Right lobe of liver (tissue), 6 donors: ENCODE data around the gene CYP11A1. TPM values are rescaled to one million over a fixed set of nuclear protein-coding genes. Genes with fewer than 3 reads are reported as not detected.

Experiments
- ATAC-seq, 4 donors: fragments of 200-7000 bp; cut with Tn5 transposase; one replicate each; pipeline ENCODE4 v1.9.1; 2020; ENCODE audit warnings: mild to moderate bottlenecking in 4 of 4, moderate library complexity in 4 of 4
- DNase-seq, 3 donors: peaks; one replicate each; pipeline ENCODE4 v3.0.0-alpha.2; 2020
- H3K27ac ChIP-seq, 3 donors: fragments of 200-600 bp; one replicate each; pipeline ENCODE4 v1.8.0; 2022
- H3K27me3 ChIP-seq, 2 donors: fragments of 200-600 bp; one replicate each; pipeline ENCODE4 v1.8.0; 2022
- H3K36me3 ChIP-seq, 4 donors: fragments of 200-600 bp; sonication (generic) in 1 of 4; one replicate each; pipeline versions ENCODE4 v1.5.1 to v1.8.0; 2017 to 2022; ENCODE audit warnings: control low read depth in 1 of 4
- H3K4me1 ChIP-seq, 4 donors: fragments of 200-600 bp; sonication (generic) in 1 of 4; one replicate each; pipeline versions ENCODE4 v1.5.1 to v1.8.0; 2017 to 2022; ENCODE audit warnings: control low read depth in 1 of 4
- H3K4me3 ChIP-seq, 3 donors: fragments of 200-600 bp; one replicate each; pipeline ENCODE4 v1.8.0; 2022
- H3K9me3 ChIP-seq, 4 donors: fragments of 200-600 bp; sonication (generic) in 1 of 4; one replicate each; pipeline versions ENCODE4 v1.5.1 to v1.8.0; 2017 to 2022; ENCODE audit warnings: control low read depth in 1 of 4
- POLR2A ChIP-seq: fragments of 450-650 bp; IDR thresholded peaks from one replicate; pipeline ENCODE4 v1.6.1; 2017; ENCODE audit warnings: antibody characterized with exemption, mild to moderate bottlenecking
- WGBS: methylation state at CpG from one replicate; pipeline ENCODE4 v1.1.6; 2018; ENCODE audit warnings: low coverage, low lambda C conversion rate; ENCODE audit not compliant: insufficient coverage; ENCODE audit errors: missing lambda C conversion rate; 5-methylcytosine and 5-hydroxymethylcytosine counted together
- intact Hi-C, 2 donors: fragments of 100-400 bp; cut with DNase I; formaldehyde crosslinking; loops; one replicate each; pipeline versions ENCODE4 v1.11.2 to v1.14.1; 2022
- total RNA-seq, 6 experiments: library from RNA; depleted of rRNA in 2 of 6; stranded (reverse); fragments of >200 nt in 2 of 6; fragmentation: NEBNext Ultra II Directional in 3 of 6; extraction: Animal tissue kit (Norgen Biotek cat#: 25700) in 3 of 6; gene quantifications; one replicate each; pipeline versions ENCODE4 v1.1.0 to v1.2.4, GENCODE V29; 2016 to 2023
- TF ChIP-seq, protein P1 (sequence below), 4 donors: fragments of 200-600 bp in 3 of 4; fragments of 450-650 bp in 1 of 4; IDR thresholded peaks; one replicate each; pipeline versions ENCODE4 v1.5.1 to v1.8.0; 2016 to 2022; ENCODE audit warnings: antibody characterized with exemption in 4 of 4, mild to moderate bottlenecking in 2 of 4
- donor health status: DM: no; HTN: yes; CAD: no.
- donor health status: DM: no; HTN: no; CAD: no.
- donor health status: DM: no; HTN: no; CAD: no.
- donor health status: DM: no; HTN: yes; CAD: no.
- donor health status: DM: no; HTN: yes; CAD: no.

The CYP11A1 gene
- total RNA-seq, 6 experiments from 2014 or later = 2.5 to 6.4 (median 2.8) TPM

DNA sequence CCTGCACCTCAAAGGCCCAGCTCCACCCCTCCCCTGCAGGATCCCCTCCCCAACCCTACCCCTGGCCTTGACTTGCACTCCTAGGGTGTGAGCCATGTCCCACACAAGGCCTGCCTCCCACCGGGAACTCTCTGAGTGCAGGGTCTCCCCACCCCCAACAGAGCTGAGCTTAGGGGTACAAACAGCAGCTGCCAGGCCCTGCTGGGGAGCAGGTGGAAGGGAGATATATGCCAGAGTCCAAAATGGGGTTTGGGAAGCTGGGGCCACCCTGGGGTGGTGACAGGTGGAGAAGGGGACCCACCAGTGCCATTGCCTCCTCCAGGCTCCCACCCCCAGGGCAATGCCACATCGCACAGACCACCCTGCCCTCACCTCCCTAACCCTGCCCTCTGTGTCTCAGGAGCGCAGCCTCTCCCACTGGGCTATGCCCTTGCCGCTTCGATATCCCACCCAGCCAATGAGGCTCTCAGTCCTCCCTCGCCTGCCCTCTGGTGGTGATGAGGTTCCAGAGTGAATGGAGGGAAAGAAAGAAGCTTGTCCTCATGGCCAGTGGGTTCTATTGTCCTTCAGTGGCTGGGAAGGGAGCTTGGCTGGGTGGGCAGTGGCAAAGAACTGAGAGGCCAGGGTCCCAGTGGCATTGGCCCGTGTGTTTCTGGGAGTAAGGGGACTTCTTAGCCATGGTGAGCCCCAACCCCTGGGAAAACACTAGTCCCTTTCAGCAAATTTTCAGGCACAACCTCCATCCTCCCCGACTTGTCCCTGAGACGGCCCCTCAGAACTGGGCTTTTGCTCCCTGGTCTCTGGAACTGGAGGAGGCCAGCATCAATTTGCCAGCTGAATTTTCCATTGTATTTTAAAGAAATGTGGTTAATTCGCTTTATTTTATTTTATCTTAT is 46.8 kb downstream of the CYP11A1 start:
- WGBS = 64% methylated on average over 6 of the region's 10 CpGs
- intact Hi-C loops = loop anchor here in 1 of 2 donors (10.0 kb wide), 1 partner anchor 356 kb away; no protein-coding TSS in a partner anchor
- Histone ChIP-seq H3K27ac (no peak overlapping the region), H3K9me3 (no peaks in the 10 kb centered on the region), H3K36me3 (no peaks in the 10 kb centered on the region), H3K27me3 (no peaks in the 10 kb centered on the region), H3K4me3 (no peak overlapping the region), H3K4me1 (no peaks in the 10 kb centered on the region)
- DNase-seq (peak in 1 of 3 donors; percentile 45), ATAC-seq (peak; percentile 9 to 52 (median 38))
- TF ChIP-seq POLR2A = no peak
- TF ChIP-seq, protein P1, sequence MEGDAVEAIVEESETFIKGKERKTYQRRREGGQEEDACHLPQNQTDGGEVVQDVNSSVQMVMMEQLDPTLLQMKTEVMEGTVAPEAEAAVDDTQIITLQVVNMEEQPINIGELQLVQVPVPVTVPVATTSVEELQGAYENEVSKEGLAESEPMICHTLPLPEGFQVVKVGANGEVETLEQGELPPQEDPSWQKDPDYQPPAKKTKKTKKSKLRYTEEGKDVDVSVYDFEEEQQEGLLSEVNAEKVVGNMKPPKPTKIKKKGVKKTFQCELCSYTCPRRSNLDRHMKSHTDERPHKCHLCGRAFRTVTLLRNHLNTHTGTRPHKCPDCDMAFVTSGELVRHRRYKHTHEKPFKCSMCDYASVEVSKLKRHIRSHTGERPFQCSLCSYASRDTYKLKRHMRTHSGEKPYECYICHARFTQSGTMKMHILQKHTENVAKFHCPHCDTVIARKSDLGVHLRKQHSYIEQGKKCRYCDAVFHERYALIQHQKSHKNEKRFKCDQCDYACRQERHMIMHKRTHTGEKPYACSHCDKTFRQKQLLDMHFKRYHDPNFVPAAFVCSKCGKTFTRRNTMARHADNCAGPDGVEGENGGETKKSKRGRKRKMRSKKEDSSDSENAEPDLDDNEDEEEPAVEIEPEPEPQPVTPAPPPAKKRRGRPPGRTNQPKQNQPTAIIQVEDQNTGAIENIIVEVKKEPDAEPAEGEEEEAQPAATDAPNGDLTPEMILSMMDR (IDR thresholded peaks at IDR 0.05) = peak; percentile 38 to 55 (median 48)

DNA sequence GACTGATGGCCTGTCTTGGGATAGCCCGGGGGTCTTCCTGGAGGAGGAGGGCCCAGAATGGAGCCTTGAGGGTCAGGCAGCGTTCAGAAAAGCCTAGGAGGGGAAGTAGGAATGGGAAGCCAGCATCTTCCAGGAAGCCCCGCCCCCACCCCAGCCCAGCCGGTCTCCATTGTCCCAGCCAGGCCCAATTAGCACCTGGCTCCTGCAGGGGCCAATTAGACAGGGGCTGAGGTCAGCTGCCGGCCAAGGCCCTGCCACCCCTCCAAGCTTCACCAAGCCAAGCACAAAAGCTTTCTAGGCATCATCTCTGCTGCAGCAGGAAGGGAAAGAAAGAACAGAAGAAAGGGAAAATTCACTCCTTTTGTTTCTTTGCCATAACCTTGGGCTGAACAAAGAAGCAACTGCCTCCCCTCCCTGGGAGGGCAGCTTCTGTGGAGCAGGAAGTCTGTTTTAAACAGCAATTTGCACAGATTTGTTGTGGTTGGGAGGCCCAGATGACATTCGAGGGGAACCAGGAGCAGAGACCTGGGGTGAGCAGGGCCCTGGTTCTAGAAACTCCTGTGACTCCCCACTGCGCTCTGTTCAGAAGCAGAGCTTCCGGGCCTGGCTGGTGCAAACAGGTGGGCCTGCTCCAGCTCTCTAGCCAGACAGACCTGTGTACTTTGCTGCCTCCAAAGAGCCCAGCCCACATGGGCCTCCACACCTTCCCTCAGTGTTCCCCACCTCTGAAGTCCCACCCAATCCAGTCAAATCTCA is 47.7 kb downstream of the CYP11A1 start:
- Histone ChIP-seq H3K9me3 (no peaks in the 10 kb centered on the region), H3K27me3 (no peaks in the 10 kb centered on the region), H3K4me1 (no peaks in the 10 kb centered on the region), H3K27ac (no peak overlapping the region), H3K4me3 (no peak overlapping the region), H3K36me3 (no peaks in the 10 kb centered on the region)
- 25% methylated on average over 3 of the region's 8 CpGs for WGBS
- ATAC-seq (no peak), DNase-seq (no peak)
- intact Hi-C loops = loop anchor here in 1 of 2 donors (10.0 kb wide), 1 partner anchor 355 kb away; no protein-coding TSS in a partner anchor
- TF ChIP-seq POLR2A = no peak
- TF ChIP-seq, protein P1 (IDR thresholded peaks at IDR 0.05) = no peak

DNA sequence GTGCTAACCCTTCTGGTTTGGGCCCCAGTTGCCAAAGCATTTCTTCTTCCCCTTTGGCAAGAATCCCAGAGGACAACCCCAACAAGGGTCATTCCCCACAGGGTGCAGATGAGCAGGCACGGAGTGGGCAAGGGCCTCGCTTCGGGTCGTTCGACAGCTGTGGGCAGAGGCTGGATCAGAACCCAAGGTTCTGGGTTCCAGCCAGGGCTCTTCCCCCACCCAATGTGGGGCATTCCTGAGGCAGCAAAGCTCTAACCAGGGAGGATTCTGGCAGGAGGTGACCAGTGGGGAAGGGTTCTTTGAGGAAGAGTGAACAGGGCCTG is 48.3 kb downstream of the CYP11A1 start:
- Histone ChIP-seq H3K4me1 (no peaks in the 10 kb centered on the region), H3K27me3 (no peaks in the 10 kb centered on the region), H3K4me3 (no peak overlapping the region), H3K9me3 (no peaks in the 10 kb centered on the region), H3K36me3 (no peaks in the 10 kb centered on the region), H3K27ac (no peak overlapping the region)
- no CpG with 5 or more reads among the region's 5 CpGs for WGBS
- ATAC-seq (no peak), DNase-seq (no peak)
- TF ChIP-seq, protein P1 (IDR thresholded peaks at IDR 0.05) = no peak
- no peak for TF ChIP-seq POLR2A
- intact Hi-C loops = no loop called here

DNA sequence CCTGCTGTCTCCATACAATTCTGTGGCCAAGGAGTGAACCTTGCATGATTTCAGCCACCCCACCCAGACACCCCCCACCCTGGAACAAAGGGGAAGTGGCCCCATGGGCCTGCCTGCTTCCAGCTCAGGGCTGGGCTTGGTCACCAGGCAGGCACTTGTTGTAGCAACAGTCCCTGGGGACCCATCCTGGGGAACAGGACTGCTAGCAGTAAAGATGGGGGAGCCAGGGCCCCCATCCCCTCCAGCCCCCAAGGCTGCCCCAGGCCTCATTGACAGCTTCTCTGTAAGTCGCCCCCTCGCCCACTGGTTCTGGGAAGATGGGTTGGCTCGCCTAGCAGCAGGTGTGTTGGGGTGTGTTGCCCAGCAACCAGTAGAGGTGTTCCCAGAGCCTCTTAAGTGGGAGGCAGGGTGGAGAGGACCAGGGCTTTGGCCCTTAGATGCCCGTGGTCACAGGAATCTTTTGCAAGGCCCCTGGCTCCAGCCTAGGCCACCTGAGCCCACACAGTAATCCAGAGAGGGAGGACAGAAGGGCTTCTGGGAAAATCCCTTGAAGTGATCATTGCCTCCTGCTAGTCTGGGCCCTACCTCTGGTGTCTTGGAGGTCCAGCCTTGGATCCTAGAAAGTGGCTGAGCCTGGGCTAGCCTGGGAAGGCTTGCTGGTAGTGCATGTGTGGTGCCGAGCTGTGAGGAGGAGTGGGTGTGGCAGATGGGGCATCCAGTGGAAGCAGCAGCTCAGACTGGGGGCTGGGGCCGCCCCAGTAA is 48.9 kb downstream of the CYP11A1 start:
- intact Hi-C loops = no loop called here
- H3K27ac ChIP-seq = no peak overlapping the region
- H3K4me1 ChIP-seq = no peaks in the 10 kb centered on the region
- H3K36me3 ChIP-seq = no peaks in the 10 kb centered on the region
- H3K9me3 ChIP-seq = no peaks in the 10 kb centered on the region
- TF ChIP-seq, protein P1 (IDR thresholded peaks at IDR 0.05) = no peak
- TF ChIP-seq POLR2A = no peak
- no peak for DNase-seq
- 60% methylated on average over 1 of the region's 6 CpGs for WGBS
- no peak overlapping the region for H3K4me3 ChIP-seq
- no peak for ATAC-seq
- H3K27me3 ChIP-seq = no peaks in the 10 kb centered on the region
